Epithelial cell of esophagus (primary cell): ENCODE measurements around the gene NOL8.

ENCODE experiments used
- DNase-seq: peaks from one replicate; pipeline ENCODE4 v3.0.0; 2010; ENCODE audit warnings: low read depth
- H3K4me3 ChIP-seq: 2 replicates; pipeline ENCODE4 v1.5.1; 2011; ENCODE audit warnings: mild to moderate bottlenecking, low read length, control low read depth
- CTCF ChIP-seq: IDR thresholded peaks from 2 replicates; pipeline ENCODE4 v1.5.1; 2011; ENCODE audit warnings: low read depth, mild to moderate bottlenecking, low read length, control low read depth, inconsistent platforms; ENCODE audit not compliant: insufficient read depth; ENCODE audit errors: missing control alignments

The NOL8 gene

GRCh38 chr9:92332577-92333281 lies 7.6 kb upstream of the NOL8 start:
- DNase-seq, result no peak
- H3K4me3 ChIP-seq, result no peak overlapping the region
- no peak for TF ChIP-seq CTCF

- H3K4me3 ChIP-seq, result no peak overlapping the region
- peak; percentile 44 for TF ChIP-seq CTCF
- DNase-seq, result peak; percentile 48
Observed at GRCh38 chr9:92328225-92328624, 3.1 kb upstream of the NOL8 start.

GRCh38 chr9:92327283-92327850 lies 2.2 kb upstream of the NOL8 start:
- H3K4me3 ChIP-seq, result no peak overlapping the region
- no peak for TF ChIP-seq CTCF
- peak; percentile 77 for DNase-seq

GRCh38 chr9:92325991-92326500 lies 896 bp upstream of the NOL8 start:
- TF ChIP-seq CTCF, result no peak
- DNase-seq, result peak; percentile 20
- peak overlapping the region; percentile 69 for H3K4me3 ChIP-seq

GRCh38 chr9:92324889-92325268 lies 271 bp downstream of the NOL8 start:
- no peak for DNase-seq
- H3K4me3 ChIP-seq, result peak overlapping the region; percentile 69
- TF ChIP-seq CTCF, result no peak

GRCh38 chr9:92324431-92324830 lies 719 bp downstream of the NOL8 start:
- no peak for DNase-seq
- TF ChIP-seq CTCF, result no peak

More at GRCh38 chr9:92324431-92324830, 719 bp downstream of the NOL8 start:
- H3K4me3 ChIP-seq, result peak overlapping the region; percentile 69
